ENCODE data around the gene CACNG7.

CACNG7 gene

DNA sequence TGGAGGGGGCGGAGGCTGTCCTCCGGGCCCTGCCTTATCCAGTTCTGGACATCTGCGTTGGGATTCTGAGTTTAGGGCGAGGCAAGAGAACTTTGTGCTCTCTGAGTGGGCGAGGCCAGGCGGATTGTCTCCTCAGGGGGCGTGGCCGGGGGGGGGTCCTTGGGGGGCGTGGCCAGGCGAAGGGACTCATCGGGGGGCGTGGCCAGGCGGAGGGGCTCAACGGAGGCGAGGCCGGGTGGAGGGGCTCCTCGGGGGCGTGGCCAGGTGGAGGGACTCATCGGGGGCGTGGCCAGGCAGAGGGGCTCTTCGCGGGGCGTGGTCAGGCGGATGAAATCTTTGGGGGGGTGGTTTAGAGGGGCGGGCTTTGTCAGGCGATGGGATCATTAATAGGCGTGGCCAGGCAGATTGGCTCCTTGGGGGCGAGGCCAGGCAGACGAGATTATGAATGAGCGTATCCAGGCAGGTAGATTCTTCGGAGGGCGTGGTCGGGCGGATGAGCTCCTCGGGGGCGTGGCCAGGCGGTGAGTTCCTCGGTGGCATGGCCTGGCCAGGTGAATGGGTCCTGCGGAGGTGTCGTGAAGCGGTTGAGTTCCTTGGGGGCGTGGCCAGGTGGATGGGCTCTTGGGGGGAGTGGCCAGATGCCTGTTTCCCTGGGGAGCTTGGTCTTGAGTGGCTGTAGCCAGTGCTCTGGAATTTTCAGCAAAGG lies 10.3 kb upstream of the CACNG7 start:
- intact Hi-C loops (cut with DNase I), result no loop called here
- DNase-seq, result no peak

DNA sequence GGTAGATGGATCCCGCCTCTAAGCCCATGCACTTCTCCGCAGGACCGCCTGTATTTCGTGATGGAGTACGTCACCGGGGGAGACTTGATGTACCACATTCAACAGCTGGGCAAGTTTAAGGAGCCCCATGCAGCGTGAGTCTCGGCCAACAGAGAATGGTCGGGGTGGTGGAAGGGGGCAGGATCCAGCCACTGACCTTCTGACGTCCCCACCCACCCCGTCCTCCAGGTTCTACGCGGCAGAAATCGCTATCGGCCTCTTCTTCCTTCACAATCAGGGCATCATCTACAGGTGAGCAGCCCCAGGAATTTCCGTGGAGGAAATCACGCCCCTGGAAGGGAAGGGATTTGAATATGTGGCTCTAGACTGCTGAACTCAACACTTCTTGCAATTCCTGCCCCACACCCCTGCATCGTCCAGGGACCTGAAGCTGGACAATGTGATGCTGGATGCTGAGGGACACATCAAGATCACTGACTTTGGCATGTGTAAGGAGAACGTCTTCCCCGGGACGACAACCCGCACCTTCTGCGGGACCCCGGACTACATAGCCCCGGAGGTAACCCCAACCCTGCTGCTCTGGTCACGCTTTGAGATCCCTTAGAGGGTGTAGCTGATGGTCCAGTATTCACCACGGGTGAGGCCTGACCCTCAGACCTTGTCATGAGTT lies 8.8 kb upstream of the CACNG7 start:
- intact Hi-C loops (cut with DNase I), result loop anchor here (10.0 kb wide), 1 partner anchor 46 kb away; no protein-coding TSS in a partner anchor
- DNase-seq, result no peak

DNA sequence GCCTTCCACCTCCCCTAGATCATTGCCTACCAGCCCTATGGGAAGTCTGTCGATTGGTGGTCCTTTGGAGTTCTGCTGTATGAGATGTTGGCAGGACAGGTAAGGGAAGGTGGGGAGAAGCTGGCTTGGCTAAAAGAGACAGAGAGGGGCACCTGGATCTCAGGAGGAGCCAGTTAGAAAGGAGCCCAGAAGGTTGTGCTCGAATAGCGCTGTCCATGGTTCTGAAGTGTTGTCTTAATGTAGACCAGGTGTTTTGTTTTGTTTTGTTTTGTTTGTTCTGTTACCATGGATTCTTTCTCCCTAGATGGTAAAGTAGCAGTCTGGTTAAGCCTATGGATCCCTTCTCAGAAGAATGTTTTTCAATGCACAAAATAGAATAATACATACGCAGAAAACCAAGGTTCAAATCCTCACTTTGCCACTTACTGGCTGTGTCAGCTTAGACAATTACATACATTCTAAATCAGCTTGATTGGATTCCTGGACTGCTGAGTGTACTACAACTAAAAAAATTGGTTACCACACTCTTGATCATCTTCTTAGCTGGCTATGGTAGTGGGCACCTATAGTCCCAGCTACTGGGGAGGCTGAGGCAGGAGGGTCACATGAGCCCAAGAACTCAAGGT lies 5.9 kb upstream of the CACNG7 start:
- no peak for DNase-seq
- intact Hi-C loops (cut with DNase I), result loop anchor here (10.0 kb wide), 1 partner anchor 48 kb away; no protein-coding TSS in a partner anchor

DNA sequence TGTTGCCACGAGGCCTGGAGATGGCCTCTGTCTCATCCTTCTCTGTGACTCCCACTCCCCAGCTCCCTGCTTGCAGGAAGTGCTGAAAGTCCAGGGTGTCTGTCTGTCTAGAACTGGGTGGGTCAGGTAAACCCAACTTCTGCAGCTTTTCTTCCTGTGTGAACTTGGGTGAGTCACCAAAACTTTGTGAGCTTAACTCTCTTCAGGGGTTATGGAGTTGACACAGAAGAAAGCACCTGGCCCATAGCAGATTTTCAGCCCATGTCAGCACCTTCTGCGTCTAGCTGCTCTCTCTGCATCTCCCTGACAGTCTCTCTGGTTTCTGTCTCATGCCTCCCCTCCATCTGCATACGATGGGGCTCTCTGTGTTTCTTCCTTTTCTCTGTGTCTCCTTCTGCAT lies 4.2 kb upstream of the CACNG7 start:
- intact Hi-C loops (cut with DNase I), result loop anchor here (5.0 to 10.0 kb wide), 2 partner anchors 50 to 117 kb away; no protein-coding TSS in a partner anchor

DNA sequence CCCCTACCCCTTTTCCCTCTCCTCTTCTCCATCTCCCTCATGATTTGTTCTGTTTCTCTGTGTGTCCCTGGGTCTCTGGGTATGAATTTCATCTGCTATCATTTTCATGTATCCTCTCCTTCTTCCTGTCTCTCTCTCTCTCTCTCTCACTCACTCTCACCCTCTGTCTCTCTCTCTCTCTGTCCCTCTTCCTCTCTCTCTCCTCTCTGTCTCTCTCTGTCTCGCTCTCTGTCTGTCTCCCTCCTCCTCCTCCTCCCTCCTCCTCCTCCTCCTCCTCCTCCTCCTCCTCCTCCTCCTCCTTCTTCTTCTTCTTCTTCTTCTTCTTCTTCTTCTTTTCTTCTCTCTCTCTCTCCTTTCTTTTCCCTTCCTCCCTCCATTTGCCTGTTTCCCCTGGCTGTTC lies 3.3 kb upstream of the CACNG7 start:
- intact Hi-C loops (cut with DNase I), result loop anchor here (5.0 to 10.0 kb wide), 2 partner anchors 51 to 117 kb away; no protein-coding TSS in a partner anchor
- no peak for DNase-seq

More for the DNA sequence above, 4.2 kb upstream of the CACNG7 start:
- no peak for DNase-seq

DNA sequence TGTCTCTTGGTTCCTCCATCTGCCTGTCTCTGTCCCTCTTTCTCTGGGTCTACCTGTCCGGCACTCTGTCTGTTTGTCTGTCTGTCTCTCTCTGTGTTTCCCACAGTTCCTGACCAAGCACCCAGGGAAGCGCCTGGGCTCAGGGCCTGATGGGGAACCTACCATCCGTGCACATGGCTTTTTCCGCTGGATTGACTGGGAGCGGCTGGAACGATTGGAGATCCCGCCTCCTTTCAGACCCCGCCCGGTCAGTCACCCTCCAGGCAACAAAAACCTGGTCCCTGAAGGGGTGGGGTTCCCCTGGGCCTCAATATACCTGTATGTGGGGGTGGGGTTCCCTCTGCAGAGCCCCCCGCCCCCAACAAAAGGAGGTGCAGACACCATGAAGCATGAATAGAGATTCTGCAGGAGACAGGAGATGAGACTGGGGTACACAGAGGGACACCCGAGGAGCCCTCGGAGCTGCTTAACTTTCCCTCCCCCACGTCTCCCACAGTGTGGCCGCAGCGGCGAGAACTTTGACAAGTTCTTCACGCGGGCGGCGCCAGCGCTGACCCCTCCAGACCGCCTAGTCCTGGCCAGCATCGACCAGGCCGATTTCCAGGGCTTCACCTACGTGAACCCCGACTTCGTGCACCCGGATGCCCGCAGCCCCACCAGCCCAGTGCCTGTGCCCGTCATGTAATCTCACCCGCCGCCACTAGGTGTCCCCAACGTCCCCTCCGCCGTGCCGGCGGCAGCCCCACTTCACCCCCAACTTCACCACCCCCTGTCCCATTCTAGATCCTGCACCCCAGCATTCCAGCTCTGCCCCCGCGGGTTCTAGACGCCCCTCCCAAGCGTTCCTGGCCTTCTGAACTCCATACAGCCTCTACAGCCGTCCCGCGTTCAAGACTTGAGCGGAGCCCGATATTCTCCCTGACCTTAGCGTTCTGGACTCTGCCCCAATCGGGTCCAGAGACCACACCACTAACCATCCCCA lies 2.6 kb upstream of the CACNG7 start:
- intact Hi-C loops (cut with DNase I), result loop anchor here (5.0 to 10.0 kb wide), 2 partner anchors 52 to 116 kb away; no protein-coding TSS in a partner anchor
- DNase-seq, result peak; percentile 26 to 90 (median 78)

DNA sequence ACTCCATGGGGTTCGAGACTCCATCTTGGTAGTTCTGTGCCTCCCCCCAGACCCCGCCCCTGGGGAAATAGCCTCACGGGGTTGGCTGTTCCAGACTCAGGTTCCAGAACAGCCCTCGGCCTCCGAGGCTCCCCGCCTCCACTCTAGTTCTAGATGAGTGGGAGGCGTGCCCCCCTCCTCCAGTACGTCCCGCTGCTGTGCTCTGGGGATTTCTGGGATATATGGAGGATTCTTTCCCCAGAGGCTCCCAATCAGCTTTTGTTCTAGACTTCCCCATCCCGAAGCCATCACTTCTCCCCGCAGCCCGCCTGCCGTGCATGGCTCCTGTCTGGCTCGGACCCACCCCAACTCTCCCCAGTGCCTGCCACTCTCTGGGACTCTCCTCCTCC lies 1.9 kb upstream of the CACNG7 start:
- intact Hi-C loops (cut with DNase I), result loop anchor here (5.0 to 10.0 kb wide), 2 partner anchors 52 to 115 kb away; no protein-coding TSS in a partner anchor

DNA sequence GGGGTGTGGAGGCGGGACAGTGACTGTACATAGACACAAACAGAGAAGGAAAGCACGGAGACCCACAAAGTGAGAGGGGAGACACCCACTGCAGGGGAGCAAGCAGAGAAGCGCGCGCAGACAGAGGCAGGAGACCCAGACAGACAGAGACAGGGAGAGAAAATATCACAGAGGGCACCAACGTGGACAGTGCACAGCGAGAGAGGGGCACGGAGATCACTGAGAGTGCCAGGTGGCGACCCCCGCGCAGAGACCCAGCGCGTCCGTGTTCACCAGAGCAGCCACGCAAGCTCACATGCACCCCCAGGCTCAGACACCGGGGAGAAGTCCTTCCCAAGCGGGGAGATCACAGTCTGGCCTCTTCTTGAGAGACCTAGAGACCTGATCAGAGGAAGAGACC lies 1.4 kb upstream of the CACNG7 start:
- intact Hi-C loops (cut with DNase I), result loop anchor here (2.0 to 10.0 kb wide), 3 partner anchors 53 to 115 kb away; no protein-coding TSS in a partner anchor
- DNase-seq, result peak in 8 of 42 donors; percentile 4 to 49 (median 22)

More for the DNA sequence above, 1.9 kb upstream of the CACNG7 start:
- DNase-seq, result peak in 31 of 42 donors; percentile 13 to 72 (median 40)

DNA sequence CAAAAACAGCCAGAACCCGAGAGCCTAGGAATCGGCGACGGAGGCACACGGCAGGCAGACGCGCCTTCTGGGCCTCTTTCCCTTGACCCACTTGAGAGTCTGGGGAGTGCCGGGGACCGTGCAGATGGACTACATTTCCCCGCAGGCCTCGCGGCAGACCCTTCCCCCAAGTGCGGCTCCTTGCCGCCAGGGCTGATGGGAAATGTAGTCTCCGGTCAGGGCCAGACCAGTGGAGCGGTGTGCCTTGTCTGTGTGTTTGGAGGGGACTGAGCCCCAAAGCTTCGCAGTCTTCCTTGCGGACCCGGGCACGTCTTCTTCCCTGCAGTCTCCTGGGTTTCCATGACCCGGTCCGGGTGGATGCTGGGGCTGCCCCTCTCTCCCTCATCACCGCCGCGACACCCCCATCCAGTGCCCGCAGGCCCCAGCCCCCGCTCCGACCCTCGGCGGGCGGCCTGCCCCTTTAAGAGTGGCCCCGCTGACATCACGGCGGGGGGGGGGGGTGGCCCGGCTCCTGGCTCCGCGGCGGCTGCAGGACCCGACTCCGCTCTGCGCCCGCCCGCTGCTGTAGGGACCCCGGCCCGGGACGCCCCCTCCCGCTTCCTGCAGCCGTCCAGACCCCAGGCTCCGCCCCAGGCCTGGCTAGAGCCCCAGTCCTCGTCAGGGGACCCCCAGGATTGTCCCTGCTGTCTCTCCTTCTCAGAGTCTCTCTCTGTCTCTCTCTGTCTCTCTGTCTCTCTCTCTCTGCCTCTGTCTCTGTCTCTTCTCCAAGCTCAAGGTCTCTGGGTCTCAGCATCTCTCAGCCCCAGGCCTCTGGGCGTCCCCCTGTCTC lies 758 bp upstream of the CACNG7 start:
- intact Hi-C loops (cut with DNase I), result loop anchor here (2.0 to 10.0 kb wide), 3 partner anchors 54 to 114 kb away; no protein-coding TSS in a partner anchor
- peak; percentile 86 to 97 (median 94) for DNase-seq

DNA sequence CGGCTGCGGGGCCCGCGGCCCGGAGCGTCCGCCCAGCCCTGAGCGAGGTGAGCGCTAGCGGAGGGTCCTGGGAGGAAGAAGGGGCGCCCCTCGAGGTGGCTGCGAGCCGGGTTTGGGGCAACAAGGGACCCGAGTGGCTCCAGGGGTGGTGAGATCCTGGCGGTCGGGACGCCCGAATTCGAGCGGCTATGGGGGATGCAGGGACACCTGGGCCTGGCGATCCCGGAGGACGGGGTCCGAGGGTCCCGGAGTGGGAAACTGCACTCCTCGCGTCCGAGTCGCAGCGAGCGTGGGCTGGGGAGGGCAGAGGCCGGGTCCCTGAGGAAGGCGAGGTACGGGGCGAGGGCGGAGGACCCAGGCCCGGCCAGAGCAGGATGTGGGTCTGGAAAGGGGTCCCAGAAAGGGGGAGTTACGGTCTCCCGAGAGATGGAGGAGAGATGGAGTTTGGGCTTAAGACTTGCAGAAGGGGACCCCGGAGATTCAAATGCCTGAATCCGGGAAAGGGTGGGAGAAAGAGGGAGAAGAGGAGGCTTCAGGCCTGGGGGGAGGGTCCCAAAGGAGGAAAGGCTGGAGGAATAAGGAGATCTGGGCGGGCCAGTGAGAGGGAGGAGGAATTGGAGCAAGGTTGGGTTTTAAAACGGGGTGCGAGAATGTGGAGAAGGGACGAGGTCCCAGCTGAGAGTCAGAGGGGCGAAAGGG lies 542 bp downstream of the CACNG7 start:
- intact Hi-C loops (cut with DNase I), result loop anchor here (2.0 to 10.0 kb wide), 3 partner anchors 55 to 113 kb away; no protein-coding TSS in a partner anchor
- DNase-seq, result peak in 5 of 42 donors; percentile 7 to 39 (median 16)

DNA sequence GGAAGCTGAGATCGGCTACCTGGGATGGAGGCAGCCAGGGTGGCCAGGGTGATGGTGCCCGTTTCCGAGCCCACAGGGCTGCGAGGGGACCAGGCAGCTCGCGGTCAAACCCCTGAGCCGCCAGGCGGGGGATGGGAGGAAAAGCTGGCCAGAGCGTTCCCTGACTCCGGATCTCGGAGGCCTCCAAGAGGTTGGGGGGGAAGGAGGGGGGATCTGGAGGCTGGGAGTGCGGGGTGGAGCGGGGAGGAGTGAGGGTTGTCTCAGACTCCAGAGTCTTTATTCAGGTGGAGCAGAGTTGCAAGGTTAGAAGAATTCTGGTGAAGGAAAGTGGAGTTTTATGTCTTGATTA lies 1.1 kb downstream of the CACNG7 start:
- intact Hi-C loops (cut with DNase I), result no loop called here
- DNase-seq, result peak in 26 of 42 donors; percentile 12 to 51 (median 30)

DNA sequence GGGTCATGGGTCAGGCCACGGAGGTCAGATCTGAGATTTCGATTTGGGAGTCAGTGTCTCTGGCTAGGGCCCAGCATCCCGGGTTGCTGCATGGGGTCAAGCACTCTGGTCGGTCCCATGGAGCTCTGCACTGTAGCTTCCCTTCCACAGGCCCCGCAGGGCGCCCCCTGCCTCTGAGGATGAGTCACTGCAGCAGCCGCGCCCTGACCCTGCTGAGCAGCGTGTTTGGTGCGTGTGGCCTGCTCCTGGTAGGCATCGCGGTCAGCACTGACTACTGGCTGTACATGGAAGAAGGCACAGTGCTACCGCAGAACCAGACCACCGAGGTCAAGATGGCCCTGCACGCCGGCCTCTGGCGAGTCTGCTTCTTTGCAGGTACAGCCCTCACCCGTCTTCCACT lies 3.6 kb downstream of the CACNG7 start:
- DNase-seq, result peak in 7 of 42 donors; percentile 5 to 53 (median 26)
- intact Hi-C loops (cut with DNase I), result no loop called here

DNA sequence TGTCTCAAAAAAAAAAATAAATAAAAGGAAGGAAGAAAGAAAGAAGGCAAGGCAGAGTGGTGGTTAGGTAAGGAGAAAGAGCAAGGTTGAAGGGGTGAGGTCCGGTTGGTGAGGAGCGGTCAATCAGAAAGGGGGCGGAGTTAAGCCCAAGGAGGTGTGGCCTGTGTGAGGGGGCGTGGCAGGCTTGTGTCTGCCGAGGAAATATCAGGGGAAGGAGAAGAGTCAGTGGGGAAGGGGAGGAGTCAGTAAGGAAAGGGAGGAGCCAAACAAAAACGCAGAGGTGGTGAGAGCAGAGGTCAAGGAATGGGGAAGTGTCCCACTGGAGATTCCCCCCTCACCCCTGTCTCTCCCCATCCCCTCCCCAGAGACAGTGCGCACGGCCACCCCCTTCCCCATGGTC lies 5.9 kb downstream of the CACNG7 start:
- DNase-seq, result no peak
- intact Hi-C loops (cut with DNase I), result no loop called here

DNA sequence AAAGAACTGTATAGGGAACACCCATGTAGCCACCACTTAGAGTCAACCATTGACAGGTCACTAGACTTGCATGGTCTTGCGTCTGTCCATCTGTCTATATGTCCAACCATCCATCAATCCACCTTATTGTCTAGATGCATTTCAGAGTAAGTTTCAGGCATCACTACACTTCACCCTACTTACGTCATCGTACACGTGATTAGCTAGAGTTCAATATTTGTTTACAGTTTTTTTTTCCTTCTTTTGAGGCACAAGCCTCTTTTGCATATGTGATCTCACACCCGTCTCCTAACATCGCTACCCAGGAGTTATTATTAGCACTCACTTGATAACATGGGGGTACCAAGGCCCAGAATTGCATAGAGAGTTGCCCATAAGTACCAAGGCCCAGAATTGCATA lies 6.9 kb downstream of the CACNG7 start:
- intact Hi-C loops (cut with DNase I), result no loop called here
- DNase-seq, result no peak

DNA sequence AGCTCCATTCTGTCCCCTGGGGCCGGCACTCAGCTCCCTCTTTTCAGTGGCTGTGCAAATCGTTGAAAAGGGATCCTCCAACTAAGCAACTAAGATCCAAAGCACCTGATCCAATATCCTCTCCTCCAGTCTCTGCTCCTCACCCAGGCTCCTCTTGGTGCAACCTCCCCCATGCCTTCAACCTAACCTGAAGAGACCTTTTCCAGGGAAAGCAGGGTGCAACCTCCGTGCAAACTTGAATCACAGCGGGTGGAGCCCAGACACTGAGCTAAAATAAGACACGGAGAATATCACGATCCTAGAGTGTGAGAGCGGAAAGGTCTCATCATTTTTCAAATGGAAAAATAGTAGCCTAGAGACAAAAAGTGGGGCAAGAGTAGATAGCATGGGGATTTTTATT lies 8.3 kb downstream of the CACNG7 start:
- intact Hi-C loops (cut with DNase I), result no loop called here

DNA sequence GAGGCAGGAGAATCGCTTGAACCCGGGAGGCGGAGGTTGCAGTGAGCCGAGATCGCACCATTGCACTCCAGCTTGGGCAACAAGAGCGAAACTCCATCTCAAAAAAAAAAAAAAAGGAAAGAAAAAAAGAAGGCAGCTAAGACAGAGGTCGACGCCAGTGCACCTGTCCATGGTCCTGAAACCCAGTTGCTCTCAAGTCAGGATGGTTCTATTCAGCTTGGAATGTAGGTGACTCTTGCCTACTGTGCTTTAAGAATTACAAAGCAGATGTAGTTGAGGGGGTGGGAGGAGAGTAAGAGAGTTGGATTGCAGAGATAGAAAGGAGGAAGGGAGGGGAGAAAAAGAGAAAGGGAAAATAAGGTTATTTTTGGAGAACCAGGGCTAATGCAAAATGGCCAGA lies 18.7 kb downstream of the CACNG7 start:
- intact Hi-C loops (cut with DNase I), result no loop called here
- no peak for DNase-seq

More for the DNA sequence above, 8.3 kb downstream of the CACNG7 start:
- peak in 41 of 42 donors; percentile 25 to 90 (median 64) for DNase-seq

DNA sequence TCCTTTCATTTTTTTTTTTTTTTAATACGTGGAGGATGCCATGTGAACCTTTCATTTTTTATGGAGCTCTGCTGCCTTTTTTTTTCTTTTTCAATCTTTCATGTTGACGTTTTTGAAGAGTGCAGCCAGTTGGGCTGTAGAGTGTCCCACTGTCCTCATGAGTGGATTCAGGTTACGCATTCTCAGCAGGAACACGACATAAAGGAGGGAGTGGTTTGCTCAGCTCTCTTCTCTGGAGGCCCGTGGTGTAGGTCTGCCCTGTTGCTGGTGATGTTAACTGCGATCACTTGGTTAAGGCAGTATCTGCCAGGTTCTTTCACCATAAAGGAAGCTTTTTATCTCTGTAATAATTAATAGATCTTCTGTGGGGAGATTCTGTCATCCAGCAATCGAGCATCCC lies 27.0 kb downstream of the CACNG7 start:
- no peak for DNase-seq
- intact Hi-C loops (cut with DNase I), result no loop called here

Measured in head of caudate nucleus (tissue), 42 donors.